GM12878 (cell line): ENCODE results near the gene WWP2. TPM values are rescaled to one million over a fixed set of nuclear protein-coding genes. Genes with fewer than 3 reads are reported as not detected.

Experiments
- ATAC-seq: fragments of 200-7000 bp; cut with Tn5 transposase; 3 replicates; pipeline ENCODE4 v1.9.1; 2020; ENCODE audit warnings: mild to moderate bottlenecking, moderate library complexity
- BruUV-seq: library from RNA; stranded (reverse); fragments of 400-500 nt; replicated peaks from 2 replicates; lab custom pipeline; 2021; lab: Mats Ljungman, UMichigan
- CTCF ChIA-PET: fragments of 300-600 bp; sonication (Branson Sonifier 250); formaldehyde crosslinking; extraction: SDS; loops from one replicate; lab custom pipeline; 2021; ENCODE audit warnings: inconsistent platforms; lab: Yijun Ruan, JAX
- POLR2A ChIA-PET: fragments of 350-600 bp; formaldehyde crosslinking; extraction: SDS; loops from one replicate; lab custom pipeline; 2021; ENCODE audit warnings: inconsistent platforms; lab: Charles Lee
- RAD21 ChIA-PET: fragments of 300-600 bp; sonication (Branson Sonifier 250); formaldehyde crosslinking; loops from one replicate; lab custom pipeline; 2023; ENCODE audit warnings: antibody characterized with exemption; ENCODE audit not compliant: unreplicated experiment; lab: Charles Lee
- SMC1A ChIA-PET: fragments of 300-600 bp; sonication (Branson Sonifier 250); formaldehyde crosslinking; loops from one replicate; lab custom pipeline; 2023; ENCODE audit not compliant: unreplicated experiment, uncharacterized antibody; lab: Charles Lee
- DNase-seq: peaks from one replicate; pipeline ENCODE4 v3.0.0-alpha.2; 2011; ENCODE audit warnings: low read depth, low spot score
- FAIRE-seq: peaks from 3 replicates; lab custom pipeline; 2011; peaks lifted over from hg19 to GRCh38; lab: Jason Lieb, UNC
- H2AFZ ChIP-seq: 2 replicates; pipeline ENCODE4 v1.6.0; 2011; ENCODE audit warnings: low read depth, low read length, control low read depth; ENCODE audit not compliant: control insufficient read depth
- H3K27ac ChIP-seq: 2 replicates; pipeline ENCODE4 v1.5.1; 2011; ENCODE audit warnings: control low read depth; ENCODE audit not compliant: control insufficient read depth, insufficient read depth
- H3K27me3 ChIP-seq, 2 experiments: replicated peaks in 1 of 2; 2 replicates each; pipeline versions ENCODE4 v1.6.0 to v1.6.1; 2011; ENCODE audit warnings: low read length in 1 of 2; ENCODE audit not compliant: control insufficient read depth in 2 of 2, insufficient read depth in 2 of 2
- H3K36me3 ChIP-seq, 2 experiments: 2 replicates each; pipeline ENCODE4 v1.5.1; 2011; ENCODE audit warnings: low read length in 1 of 2; ENCODE audit not compliant: control insufficient read depth in 2 of 2, insufficient read depth in 2 of 2
- H3K4me1 ChIP-seq: 2 replicates; pipeline ENCODE4 v1.6.1; 2011; ENCODE audit warnings: mild to moderate bottlenecking, low read length, moderate library complexity, mixed read lengths; ENCODE audit not compliant: control insufficient read depth, insufficient read depth
- H3K4me2 ChIP-seq: 2 replicates; pipeline ENCODE4 v1.6.0; 2011; ENCODE audit warnings: control low read depth; ENCODE audit not compliant: control insufficient read depth, insufficient read depth
- H3K4me3 ChIP-seq: fragments of 200-600 bp; sonication (generic); 2 replicates; pipeline ENCODE4 v1.5.1; 2016
- H3K79me2 ChIP-seq: 2 replicates; pipeline ENCODE4 v1.6.0; 2011; ENCODE audit warnings: low read length; ENCODE audit not compliant: control insufficient read depth, insufficient read depth
- H3K9ac ChIP-seq: 2 replicates; pipeline ENCODE4 v1.8.0; 2011; ENCODE audit warnings: low read length, control low read depth, mixed read lengths; ENCODE audit not compliant: control insufficient read depth, insufficient read depth
- H3K9me3 ChIP-seq: replicated peaks from 3 replicates; pipeline ENCODE4 v1.5.1; 2011; ENCODE audit warnings: mild to moderate bottlenecking, low read length; ENCODE audit not compliant: control insufficient read depth, insufficient read depth
- H4K20me1 ChIP-seq: 2 replicates; pipeline ENCODE4 v1.6.0; 2011; ENCODE audit not compliant: control insufficient read depth, insufficient read depth
- ASH2L ChIP-seq: fragments of 300-600, 200-600 bp; sonication (generic); IDR thresholded peaks from 2 replicates; pipeline ENCODE4 v1.6.1; 2017; ENCODE audit warnings: low read depth, mild to moderate bottlenecking, borderline replicate concordance
- ATF7 ChIP-seq: fragments of 450-650 bp; IDR thresholded peaks from 2 replicates; pipeline ENCODE4 v1.6.1; 2016; ENCODE audit warnings: low read depth, mild to moderate bottlenecking
- BMI1 ChIP-seq: fragments of 450-650 bp; IDR thresholded peaks from 2 replicates; pipeline ENCODE4 v1.6.1; 2016; ENCODE audit warnings: mild to moderate bottlenecking, moderate library complexity, borderline replicate concordance
- CBX5 ChIP-seq: sonication (generic); IDR thresholded peaks from 2 replicates; pipeline ENCODE4 v1.6.1; 2016; ENCODE audit warnings: low read depth, moderate library complexity, mild to moderate bottlenecking, inconsistent platforms
- CEBPB ChIP-seq, 2 experiments: fragments of 150-350 bp in 1 of 2; IDR thresholded peaks; 2 replicates each; pipeline ENCODE4 v1.6.1; 2012 to 2014; ENCODE audit warnings: low read depth in 2 of 2, low read length in 2 of 2, borderline replicate concordance in 1 of 2, inconsistent platforms in 1 of 2
- CHD4 ChIP-seq: fragments of 200-600 bp; sonication (generic); IDR thresholded peaks from 2 replicates; pipeline ENCODE4 v1.6.1; 2016; ENCODE audit warnings: mild to moderate bottlenecking
- E2F8 ChIP-seq: fragments of 450-650 bp; IDR thresholded peaks from 2 replicates; pipeline ENCODE4 v1.6.1; 2018; ENCODE audit warnings: mild to moderate bottlenecking, low read depth, moderate library complexity; ENCODE audit not compliant: partially characterized antibody
- EGR1 ChIP-seq, 2 experiments: IDR thresholded peaks; 1 replicate in 1 of 2; 2 replicates in 1 of 2; pipeline ENCODE4 v1.6.1; 2011 to 2012; ENCODE audit warnings: low read depth in 2 of 2, low read length in 2 of 2, borderline replicate concordance in 1 of 2, mild to moderate bottlenecking in 1 of 2, moderate library complexity in 1 of 2
- POLR2A ChIP-seq: IDR thresholded peaks from 2 replicates; pipeline ENCODE4 v1.6.1; 2011; ENCODE audit warnings: low read depth, mild to moderate bottlenecking, low read length
- RFX5 ChIP-seq: IDR thresholded peaks from 2 replicates; pipeline ENCODE4 v1.6.1; 2011; ENCODE audit warnings: low read depth, low read length, improper control_type of control experiment
- SUZ12 ChIP-seq: fragments of 200-600 bp; sonication (generic); IDR thresholded peaks from one replicate; pipeline ENCODE4 v1.6.1; 2018; ENCODE audit warnings: antibody characterized with exemption, mild to moderate bottlenecking; ENCODE audit not compliant: unreplicated experiment
- TAF1 ChIP-seq: IDR thresholded peaks from 2 replicates; pipeline ENCODE4 v1.6.1; 2011; ENCODE audit warnings: mild to moderate bottlenecking, low read depth, low read length, borderline replicate concordance
- YY1 ChIP-seq: IDR thresholded peaks from 2 replicates; pipeline ENCODE4 v1.6.1; 2011; ENCODE audit warnings: low read depth, mild to moderate bottlenecking, low read length
- ZNF217 ChIP-seq: fragments of 450-650 bp; IDR thresholded peaks from 2 replicates; pipeline ENCODE4 v1.6.1; 2017; ENCODE audit warnings: antibody characterized with exemption, mild to moderate bottlenecking
- WGBS: methylation state at CpG from one replicate; pipeline ENCODE4 v1.1.6; 2016; ENCODE audit warnings: low lambda C conversion rate; ENCODE audit not compliant: insufficient replicate concordance, insufficient coverage; ENCODE audit errors: missing lambda C conversion rate; 5-methylcytosine and 5-hydroxymethylcytosine counted together
- in situ Hi-C: fragments of 300-500 bp; cut with MboI; formaldehyde crosslinking; loops from 9 replicates; pipeline ENCODE4 v1.14.3; 2018; ENCODE audit warnings: mixed read lengths
- intact Hi-C: fragments of 100-400 bp; cut with micrococcal nuclease; formaldehyde crosslinking; loops from one replicate; pipeline ENCODE4 v1.14.2; 2022; ENCODE audit not compliant: unreplicated experiment
- polyA plus RNA-seq, 11 experiments: library from polyadenylated mRNA; depleted of rRNA in 4 of 11; unstranded in 6 of 11; stranded (reverse) in 5 of 11; fragments of >200 nt; fragmentation: Nextera tagmentation in 4 of 11; fragmentation: Illumina TruSeq in 1 of 11; extraction: Ambion mirVana in 4 of 11; extraction: Trizol in 1 of 11; gene quantifications; 1 replicate in 1 of 11; 2 replicates in 10 of 11; pipeline versions ENCODE4 v1.2.1 to v1.2.3, GENCODE V29; 2011 to 2016; ENCODE audit warnings: inconsistent platforms in 2 of 11, missing spikeins in 2 of 11, low read depth in 1 of 11
- total RNA-seq, 4 experiments: library from RNA; depleted of rRNA in 3 of 4; stranded (reverse); fragments of >200 nt in 3 of 4; fragmentation: Illumina TruSeq in 1 of 4; extraction: Trizol in 1 of 4; gene quantifications; 2 replicates each; pipeline versions ENCODE4 v1.2.1 to v1.2.3, GENCODE V29; 2013 to 2021
- TF ChIP-seq, protein P1 (sequence below): fragments of 450-650 bp; IDR thresholded peaks from 2 replicates; pipeline ENCODE4 v1.6.1; 2016; ENCODE audit warnings: mild to moderate bottlenecking

Gene WWP2
- total and polyA plus RNA-seq, 10 of the 15 experiments (the other 5 are each of a cell fraction or from before 2014, with no cell fraction given) = 2.8 to 47.0 (median 23.8) TPM

DNA sequence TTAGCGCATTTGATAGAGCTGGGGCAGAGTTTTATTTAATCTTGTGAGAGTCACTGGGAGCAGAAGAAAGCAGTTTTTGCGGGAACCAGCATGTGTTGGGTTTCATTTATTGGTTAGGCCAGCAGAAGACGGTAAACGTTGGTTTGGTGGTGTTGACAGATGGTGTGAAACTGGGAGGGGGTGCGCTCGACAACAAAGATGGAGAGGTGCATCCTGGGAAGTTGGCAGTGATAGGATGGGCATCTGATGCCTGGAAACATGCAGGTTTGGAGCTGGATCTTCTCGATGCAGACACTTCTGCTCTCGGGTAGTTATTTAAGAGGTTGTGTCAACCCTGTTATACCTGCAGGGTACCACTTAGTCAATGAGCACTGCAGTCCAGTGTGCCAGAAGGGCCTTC, 164.1 kb downstream of the WWP2 start:
- Histone ChIP-seq H3K27me3 (no peaks in the 10 kb centered on the region), H3K79me2 (no peaks in the 10 kb centered on the region), H3K9ac (no peak overlapping the region), H4K20me1 (no peaks in the 10 kb centered on the region; the same call in 1 of the 2 replicates), H3K4me2 (no peak overlapping the region), H3K36me3 (peaks cover 0 to 11% of the 10 kb centered on the region in 2 experiments; a peak in 1 of 4 replicates), H3K9me3 (no peaks in the 10 kb centered on the region), H3K4me1 (no peaks in the 10 kb centered on the region), H3K27ac (no peak overlapping the region), H2AFZ (no peak overlapping the region), H3K4me3 (no peak overlapping the region)
- in situ Hi-C loops = loop anchor here (5.0 kb wide), 1 partner anchor 139 kb away; no protein-coding TSS in a partner anchor
- no TSS peak for BruUV-seq
- ATAC-seq (no peak), DNase-seq (no peak), FAIRE-seq (no peak)
- ChIA-PET POLR2A (no interaction called here), CTCF (interaction anchor here (0.6 to 1.3 kb wide), 2 partner anchors 217 to 683 kb away, joined by 4 read pairs; no protein-coding TSS in a partner anchor), SMC1A (interaction anchor here (0.6 to 0.8 kb wide), 2 partner anchors 205 to 818 kb away, joined by 4 read pairs; no protein-coding TSS in a partner anchor), RAD21 (no interaction called here)
- 99% methylated on average over 8 of the region's 8 CpGs for WGBS
- TF ChIP-seq CBX5 (no peak), YY1 (no peak), CHD4 (no peak), EGR1 (IDR thresholded peaks at IDR 0.05; ENCODE audit: borderline replicate concordance in 1 of 2, low read depth in 2 of 2, low read length in 2 of 2) (no peak), RFX5 (no peak), POLR2A (no peak), E2F8 (no peak), ASH2L (no peak), SUZ12 (no peak), ATF7 (no peak), BMI1 (no peak), CEBPB (IDR thresholded peaks at IDR 0.05; ENCODE audit: borderline replicate concordance in 1 of 2, low read depth in 2 of 2, low read length in 2 of 2) (no peak), ZNF217 (no peak), TAF1 (no peak)
- TF ChIP-seq, protein P1, sequence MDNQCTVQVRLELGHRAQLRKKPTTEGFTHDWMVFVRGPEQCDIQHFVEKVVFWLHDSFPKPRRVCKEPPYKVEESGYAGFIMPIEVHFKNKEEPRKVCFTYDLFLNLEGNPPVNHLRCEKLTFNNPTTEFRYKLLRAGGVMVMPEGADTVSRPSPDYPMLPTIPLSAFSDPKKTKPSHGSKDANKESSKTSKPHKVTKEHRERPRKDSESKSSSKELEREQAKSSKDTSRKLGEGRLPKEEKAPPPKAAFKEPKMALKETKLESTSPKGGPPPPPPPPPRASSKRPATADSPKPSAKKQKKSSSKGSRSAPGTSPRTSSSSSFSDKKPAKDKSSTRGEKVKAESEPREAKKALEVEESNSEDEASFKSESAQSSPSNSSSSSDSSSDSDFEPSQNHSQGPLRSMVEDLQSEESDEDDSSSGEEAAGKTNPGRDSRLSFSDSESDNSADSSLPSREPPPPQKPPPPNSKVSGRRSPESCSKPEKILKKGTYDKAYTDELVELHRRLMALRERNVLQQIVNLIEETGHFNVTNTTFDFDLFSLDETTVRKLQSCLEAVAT = no peak
- intact Hi-C loops = no loop called here
